GM21737 (cell line): ENCODE data around the gene DSG1.
"Not testable (repeated sequence)": the region's sequence is repeated elsewhere in the genome, so short reads cannot be mapped to it uniquely, and the experiment has no call there.

Source experiments
- ATAC-seq: cut with Tn5 transposase; IDR thresholded peaks from one replicate; pipeline ENCODE4 v1.9.1; 2021; ENCODE audit warnings: mild to moderate bottlenecking, moderate library complexity; ENCODE audit not compliant: unreplicated experiment

Gene DSG1

GRCh38 chr18:31329787-31330438, 12.0 kb downstream of the DSG1 start:
- no peak for ATAC-seq

GRCh38 chr18:31343454-31343853, 25.5 kb downstream of the DSG1 start:
- ATAC-seq = no peak

- not testable (repeated sequence) for ATAC-seq
Observed at GRCh38 chr18:31353336-31353735, 35.4 kb downstream of the DSG1 start.

GRCh38 chr18:31354990-31355389, 37.0 kb downstream of the DSG1 start:
- no peak for ATAC-seq

- no peak for ATAC-seq
Observed at GRCh38 chr18:31356025-31356424, 38.1 kb downstream of the DSG1 start.

- ATAC-seq = no peak
Observed at GRCh38 chr18:31364190-31364589, 46.2 kb downstream of the DSG1 start.

- no peak for ATAC-seq
Observed at GRCh38 chr18:31369478-31369877, 51.5 kb downstream of the DSG1 start.

GRCh38 chr18:31371989-31372388, 54.0 kb downstream of the DSG1 start:
- ATAC-seq = no peak

- ATAC-seq = no peak
Observed at GRCh38 chr18:31373641-31374040, 55.7 kb downstream of the DSG1 start.

- ATAC-seq = no peak
Observed at GRCh38 chr18:31376477-31376876, 58.5 kb downstream of the DSG1 start, which contains the start of gene DSG4. Gene DSG4, plus strand, starts transcription at chr18:31376777. Its CDS starts 135 bp downstream, at chr18:31376912.

- no peak for ATAC-seq
Observed at GRCh38 chr18:31380912-31381311, 63.0 kb downstream of the DSG1 start.

- no peak for ATAC-seq
Observed at GRCh38 chr18:31382107-31382506, 64.1 kb downstream of the DSG1 start.

- ATAC-seq = no peak
Observed at GRCh38 chr18:31386741-31387140, 68.8 kb downstream of the DSG1 start.

- no peak for ATAC-seq
Observed at GRCh38 chr18:31393286-31393685, 75.3 kb downstream of the DSG1 start.

GRCh38 chr18:31396796-31397612, 79.0 kb downstream of the DSG1 start:
- no peak for ATAC-seq

- ATAC-seq = no peak
Observed at GRCh38 chr18:31398191-31398590, 80.2 kb downstream of the DSG1 start.

- no peak for ATAC-seq
Observed at GRCh38 chr18:31399306-31400032, 81.5 kb downstream of the DSG1 start.

- ATAC-seq = no peak
Observed at GRCh38 chr18:31401156-31402025, 83.4 kb downstream of the DSG1 start.

GRCh38 chr18:31402026-31402373, 84.0 kb downstream of the DSG1 start:
- ATAC-seq = no peak

- no peak for ATAC-seq
Observed at GRCh38 chr18:31403409-31403808, 85.4 kb downstream of the DSG1 start.
